DND-41 (cell line): ENCODE measurements around the gene IPO11.

Source experiments
- EZH2 ChIP-seq: IDR thresholded peaks from 3 replicates; pipeline ENCODE4 v1.6.1; 2012; ENCODE audit warnings: borderline replicate concordance, low read depth, mild to moderate bottlenecking, moderate library complexity, low read length, inconsistent platforms; ENCODE audit not compliant: severe bottlenecking
- TF ChIP-seq, protein P1 (sequence below): IDR thresholded peaks from 2 replicates; pipeline ENCODE4 v1.5.1; 2012; ENCODE audit warnings: borderline replicate concordance, low read length, moderate library complexity, mild to moderate bottlenecking; ENCODE audit not compliant: poor library complexity, severe bottlenecking; ENCODE audit errors: extremely low read depth

DNA sequence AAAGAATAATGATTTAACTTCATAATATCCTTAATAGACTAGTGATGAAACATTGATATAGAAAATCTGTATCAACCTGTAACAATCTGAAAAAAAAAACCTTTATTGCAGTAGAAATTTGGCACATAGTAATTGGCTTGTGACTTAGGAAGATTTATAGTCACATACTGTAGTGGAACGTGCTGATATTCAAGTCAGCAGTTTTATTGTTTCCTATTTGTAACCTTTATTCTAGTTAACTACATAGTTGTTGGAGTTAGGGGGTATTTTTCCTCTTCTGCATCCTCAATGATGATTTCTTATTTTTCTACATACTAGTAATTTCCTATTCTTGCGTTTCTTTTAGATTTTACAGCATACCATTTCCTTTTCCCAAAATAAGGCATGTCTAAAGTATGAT is 151.5 kb downstream of the IPO11 start:
- TF ChIP-seq, protein P1, sequence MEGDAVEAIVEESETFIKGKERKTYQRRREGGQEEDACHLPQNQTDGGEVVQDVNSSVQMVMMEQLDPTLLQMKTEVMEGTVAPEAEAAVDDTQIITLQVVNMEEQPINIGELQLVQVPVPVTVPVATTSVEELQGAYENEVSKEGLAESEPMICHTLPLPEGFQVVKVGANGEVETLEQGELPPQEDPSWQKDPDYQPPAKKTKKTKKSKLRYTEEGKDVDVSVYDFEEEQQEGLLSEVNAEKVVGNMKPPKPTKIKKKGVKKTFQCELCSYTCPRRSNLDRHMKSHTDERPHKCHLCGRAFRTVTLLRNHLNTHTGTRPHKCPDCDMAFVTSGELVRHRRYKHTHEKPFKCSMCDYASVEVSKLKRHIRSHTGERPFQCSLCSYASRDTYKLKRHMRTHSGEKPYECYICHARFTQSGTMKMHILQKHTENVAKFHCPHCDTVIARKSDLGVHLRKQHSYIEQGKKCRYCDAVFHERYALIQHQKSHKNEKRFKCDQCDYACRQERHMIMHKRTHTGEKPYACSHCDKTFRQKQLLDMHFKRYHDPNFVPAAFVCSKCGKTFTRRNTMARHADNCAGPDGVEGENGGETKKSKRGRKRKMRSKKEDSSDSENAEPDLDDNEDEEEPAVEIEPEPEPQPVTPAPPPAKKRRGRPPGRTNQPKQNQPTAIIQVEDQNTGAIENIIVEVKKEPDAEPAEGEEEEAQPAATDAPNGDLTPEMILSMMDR = no peak
- no peak for TF ChIP-seq EZH2
